Ascending aorta (tissue), 2 donors: ENCODE results near the gene SPEM3. TPM values are rescaled to one million over a fixed set of nuclear protein-coding genes. Genes with fewer than 3 reads are reported as not detected.

ENCODE experiments used
- DNase-seq, 2 donors: peaks; one replicate each; pipeline ENCODE4 v3.0.0-alpha.2; 2019; ENCODE audit warnings: low spot score in 2 of 2
- H3K27ac ChIP-seq, 2 donors: fragments of 200-600 bp; sonication (generic); one replicate each; pipeline ENCODE4 v1.5.1; 2016 to 2017; ENCODE audit warnings: mild to moderate bottlenecking in 1 of 2
- H3K27me3 ChIP-seq: fragments of 200-600 bp; sonication (generic); one replicate; pipeline ENCODE4 v1.5.1; 2017
- H3K36me3 ChIP-seq, 2 donors: fragments of 200-600 bp; sonication (generic); one replicate each; pipeline ENCODE4 v1.5.1; 2016
- H3K4me1 ChIP-seq, 2 donors: fragments of 200-600 bp; sonication (generic); one replicate each; pipeline ENCODE4 v1.5.1; 2016 to 2017; ENCODE audit warnings: mild to moderate bottlenecking in 1 of 2
- H3K4me3 ChIP-seq, 2 donors: fragments of 200-600 bp; sonication (generic); one replicate each; pipeline ENCODE4 v1.5.1; 2016 to 2017; ENCODE audit warnings: mild to moderate bottlenecking in 1 of 2
- H3K9me3 ChIP-seq, 2 donors: fragments of 200-600 bp; sonication (generic); one replicate each; pipeline ENCODE4 v1.5.1; 2016
- intact Hi-C: fragments of 100-400 bp; cut with DNase I; formaldehyde crosslinking; loops from one replicate; pipeline ENCODE4 v1.15.1; 2023
- total RNA-seq: library from RNA; depleted of rRNA; stranded (reverse); fragments of >200 nt; gene quantifications from one replicate; pipeline ENCODE4 v1.1.0, GENCODE V29; 2016
- TF ChIP-seq, protein P1 (sequence below), 3 experiments: fragments of 200-600 bp in 2 of 3; fragments of 450-650 bp in 1 of 3; sonication (generic) in 2 of 3; IDR thresholded peaks; one replicate each; pipeline ENCODE4 v1.5.1; 2016 to 2019; ENCODE audit warnings: antibody characterized with exemption in 3 of 3, mild to moderate bottlenecking in 1 of 3, moderate library complexity in 1 of 3

Gene SPEM3
- total RNA-seq, 1 donor from 2014 or later, result not detected

DNA sequence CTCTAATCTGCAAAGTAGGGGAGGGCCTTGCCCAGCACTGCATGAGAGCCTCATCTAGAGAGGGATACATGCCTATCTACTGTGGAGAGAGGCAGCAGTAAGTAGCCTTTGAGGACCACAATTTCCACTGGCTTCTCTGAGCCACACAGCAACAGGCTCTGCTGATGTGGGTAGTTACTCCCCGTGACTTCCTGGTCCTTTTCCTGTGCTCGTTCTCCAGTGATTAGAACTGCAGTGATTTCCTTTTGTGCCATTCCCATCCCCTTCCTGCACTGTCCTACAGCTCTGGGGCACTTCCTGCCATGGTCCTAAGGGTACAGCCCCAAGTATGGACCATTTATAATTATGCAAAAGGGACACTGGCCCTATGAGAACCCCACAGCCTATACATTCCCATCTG, 37.4 kb upstream of the SPEM3 start:
- peaks cover 5 to 14% of the 10 kb centered on the region in 2 donors for H3K4me1 ChIP-seq
- no peaks in the 10 kb centered on the region for H3K27me3 ChIP-seq
- no peak overlapping the region for H3K27ac ChIP-seq
- no peaks in the 10 kb centered on the region for H3K9me3 ChIP-seq
- intact Hi-C loops, result no loop called here
- TF ChIP-seq, protein P1, sequence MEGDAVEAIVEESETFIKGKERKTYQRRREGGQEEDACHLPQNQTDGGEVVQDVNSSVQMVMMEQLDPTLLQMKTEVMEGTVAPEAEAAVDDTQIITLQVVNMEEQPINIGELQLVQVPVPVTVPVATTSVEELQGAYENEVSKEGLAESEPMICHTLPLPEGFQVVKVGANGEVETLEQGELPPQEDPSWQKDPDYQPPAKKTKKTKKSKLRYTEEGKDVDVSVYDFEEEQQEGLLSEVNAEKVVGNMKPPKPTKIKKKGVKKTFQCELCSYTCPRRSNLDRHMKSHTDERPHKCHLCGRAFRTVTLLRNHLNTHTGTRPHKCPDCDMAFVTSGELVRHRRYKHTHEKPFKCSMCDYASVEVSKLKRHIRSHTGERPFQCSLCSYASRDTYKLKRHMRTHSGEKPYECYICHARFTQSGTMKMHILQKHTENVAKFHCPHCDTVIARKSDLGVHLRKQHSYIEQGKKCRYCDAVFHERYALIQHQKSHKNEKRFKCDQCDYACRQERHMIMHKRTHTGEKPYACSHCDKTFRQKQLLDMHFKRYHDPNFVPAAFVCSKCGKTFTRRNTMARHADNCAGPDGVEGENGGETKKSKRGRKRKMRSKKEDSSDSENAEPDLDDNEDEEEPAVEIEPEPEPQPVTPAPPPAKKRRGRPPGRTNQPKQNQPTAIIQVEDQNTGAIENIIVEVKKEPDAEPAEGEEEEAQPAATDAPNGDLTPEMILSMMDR (IDR thresholded peaks at IDR 0.05), result no peak
- no peak overlapping the region for H3K4me3 ChIP-seq
- DNase-seq, result no peak
- peaks cover 17 to 41% of the 10 kb centered on the region in 2 donors for H3K36me3 ChIP-seq

GRCh38 chr17:7392696-7393612, 35.7 kb upstream of the SPEM3 start:
- TF ChIP-seq, protein P1 (IDR thresholded peaks at IDR 0.05), result no peak
- no peak for DNase-seq
- Histone ChIP-seq H3K36me3 (peaks cover 17 to 41% of the 10 kb centered on the region in 2 donors), H3K27me3 (no peaks in the 10 kb centered on the region), H3K4me1 (peaks cover 5 to 14% of the 10 kb centered on the region in 2 donors), H3K9me3 (no peaks in the 10 kb centered on the region), H3K4me3 (peak overlapping the region; percentile 78 to 85), H3K27ac (peak overlapping the region; percentile 0 to 91)
- intact Hi-C loops, result no loop called here

DNA sequence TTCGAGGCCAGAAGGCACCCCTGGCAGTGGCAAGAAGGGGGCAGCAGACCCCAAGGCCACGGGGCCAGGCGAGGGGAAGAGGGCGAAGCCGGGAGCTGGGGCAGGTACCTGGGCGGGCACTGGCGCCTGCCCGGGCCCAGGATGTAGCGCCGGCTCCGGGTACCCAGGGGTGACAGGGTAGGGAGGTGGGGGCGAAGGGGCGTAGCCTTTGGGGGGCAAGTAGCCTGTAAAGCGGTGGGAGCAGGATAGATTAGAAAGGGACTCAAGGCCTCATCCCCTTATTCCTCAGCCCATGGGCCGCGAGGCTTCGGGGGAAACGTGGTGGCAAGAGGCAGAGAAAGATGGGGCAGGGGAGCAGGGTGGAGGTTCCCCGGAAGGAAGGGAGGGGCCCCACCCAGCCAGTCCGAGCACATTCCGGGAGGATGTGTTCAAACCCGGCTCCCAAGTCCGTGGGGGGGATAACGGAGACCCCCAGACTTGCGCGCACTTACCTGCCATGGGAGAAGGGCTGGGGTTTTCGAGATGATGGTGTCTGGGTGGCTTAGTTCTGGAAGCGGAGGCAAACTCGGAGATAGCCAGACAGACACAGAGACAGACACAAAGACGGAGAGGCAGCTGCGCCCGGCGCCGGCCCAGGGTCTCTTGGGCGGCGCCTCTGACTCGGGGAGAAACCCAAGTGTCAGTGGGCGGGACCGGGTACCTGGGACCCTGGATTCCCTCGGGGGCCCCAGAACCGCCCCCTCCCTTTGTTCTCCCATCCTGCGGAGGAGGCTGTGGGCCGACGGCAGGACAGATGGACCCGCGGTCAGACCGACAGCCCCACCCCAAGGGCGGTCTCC, 34.8 kb upstream of the SPEM3 start:
- Histone ChIP-seq H3K27ac (peak overlapping the region; percentile 87 to 91), H3K4me1 (peaks cover 5 to 14% of the 10 kb centered on the region in 2 donors), H3K36me3 (peaks cover 13 to 32% of the 10 kb centered on the region in 2 donors), H3K9me3 (no peaks in the 10 kb centered on the region), H3K27me3 (no peaks in the 10 kb centered on the region), H3K4me3 (peak overlapping the region; percentile 78 to 85)
- intact Hi-C loops, result loop anchor here (1.0 to 2.0 kb wide), 2 partner anchors 10 to 65 kb away; partner anchors contain the start of genes NEURL4 and TMEM256
- no peak for DNase-seq
- TF ChIP-seq, protein P1 (IDR thresholded peaks at IDR 0.05), result no peak

- H3K9me3 ChIP-seq, result no peaks in the 10 kb centered on the region
- H3K4me3 ChIP-seq, result peak within 1 kb of the TSS; percentile 78 to 85
- intact Hi-C loops, result loop anchor here (1.0 to 2.0 kb wide), 2 partner anchors 10 to 66 kb away; partner anchors contain the start of genes NEURL4 and TMEM256
- DNase-seq, result peak; percentile 56 to 90
- peaks cover 5 to 14% of the 10 kb centered on the region in 2 donors for H3K4me1 ChIP-seq
- peak within 1 kb of the TSS; percentile 87 to 91 for H3K27ac ChIP-seq
- peaks cover 8 to 24% of the 10 kb centered on the region in 2 donors for H3K36me3 ChIP-seq
- TF ChIP-seq, protein P1 (IDR thresholded peaks at IDR 0.05), result peak; percentile 23 to 33 (median 25)
- no peaks in the 10 kb centered on the region for H3K27me3 ChIP-seq
Observed at GRCh38 chr17:7394452-7395191, 34.0 kb upstream of the SPEM3 start, which contains the start of gene PLSCR3. Gene PLSCR3, minus strand, starts transcription at chr17:7394525. Its CDS starts 415 bp downstream, at chr17:7394110.

- Histone ChIP-seq H3K27me3 (no peaks in the 10 kb centered on the region), H3K36me3 (peaks cover 2 to 12% of the 10 kb centered on the region in 2 donors), H3K4me1 (peaks cover 5 to 14% of the 10 kb centered on the region in 2 donors), H3K4me3 (no peak overlapping the region), H3K9me3 (no peaks in the 10 kb centered on the region), H3K27ac (no peak overlapping the region)
- intact Hi-C loops, result no loop called here
- TF ChIP-seq, protein P1 (IDR thresholded peaks at IDR 0.05), result no peak
- no peak for DNase-seq
Observed at GRCh38 chr17:7396147-7396546, 32.5 kb upstream of the SPEM3 start.
